ENCODE results near the gene NALCN. TPM values are rescaled to one million over a fixed set of nuclear protein-coding genes. Genes with fewer than 3 reads are reported as not detected.

Gene NALCN
- polyA plus RNA-seq, 3 donors = not detected

- Histone ChIP-seq H3K9ac (ENCODE audit: insufficient read depth, low read length, poor library complexity, severe bottlenecking) (no peak overlapping the region), H3K4me2 (replicated peaks; ENCODE audit: extremely low read depth, low read length, poor library complexity, severe bottlenecking) (no peak overlapping the region), H3K9me3 (replicated peaks in 1 of 2; ENCODE audit: control insufficient read depth in 1 of 2, insufficient read depth in 1 of 2, low read length in 2 of 2) (no peaks in the 10 kb centered on the region), H3K4me3 (replicated peaks in 1 of 3; ENCODE audit: low read depth in 2 of 3, low read length in 3 of 3) (no peak overlapping the region), H3K36me3 (replicated peaks in 1 of 2; ENCODE audit: control insufficient read depth in 1 of 2, insufficient read depth in 2 of 2, low read length in 2 of 2) (no peaks in the 10 kb centered on the region), H3K27me3 (ENCODE audit: control insufficient read depth in 2 of 2, insufficient read depth in 2 of 2, low read length in 2 of 2) (no peaks in the 10 kb centered on the region), H4K20me1 (ENCODE audit: insufficient read depth, low read length) (no peaks in the 10 kb centered on the region), H3K79me2 (ENCODE audit: insufficient read depth, low read length) (no peaks in the 10 kb centered on the region), H2AFZ (ENCODE audit: insufficient read depth, low read depth, low read length, poor library complexity, severe bottlenecking) (no peak overlapping the region), H3K4me1 (ENCODE audit: control insufficient read depth in 1 of 2, insufficient read depth in 2 of 2, low read length in 2 of 2) (no peaks in the 10 kb centered on the region), H3K27ac (ENCODE audit: low read depth in 1 of 2, low read length in 2 of 2) (no peak overlapping the region)
- Mint-ChIP-seq H3K27ac (no peak overlapping the region), H3K27me3 (ENCODE audit: low read depth in 3 of 3) (peaks cover 0 to 2% (median 0%) of the 10 kb centered on the region in 3 donors), H3K9me3 (peaks cover 0 to 8% (median 0%) of the 10 kb centered on the region in 7 donors), H3K36me3 (no peaks in the 10 kb centered on the region), H3K4me3 (no peak overlapping the region), H3K4me1 (no peaks in the 10 kb centered on the region)
- WGBS (ENCODE audit: insufficient coverage) = no CpG with 5 or more reads among the region's 5 CpGs
- DNase-seq = no peak
- TF ChIP-seq CTCF (IDR thresholded peaks at IDR 0.05) = no peak
- intact Hi-C loops (cut with micrococcal nuclease) = no loop called here
These were observed 83.7 kb downstream of the NALCN start for GRCh38 chr13:101332583-101332982.

GRCh38 chr13:101331731-101332130 is 84.6 kb downstream of the NALCN start:
- H3K9me3 Mint-ChIP-seq = peaks cover 0 to 4% (median 0%) of the 10 kb centered on the region in 7 donors
- Histone ChIP-seq H2AFZ (ENCODE audit: insufficient read depth, low read depth, low read length, poor library complexity, severe bottlenecking) (no peak overlapping the region), H3K4me1 (ENCODE audit: control insufficient read depth in 1 of 2, insufficient read depth in 2 of 2, low read length in 2 of 2) (no peaks in the 10 kb centered on the region), H3K27ac (ENCODE audit: low read depth in 1 of 2, low read length in 2 of 2) (no peak overlapping the region), H3K36me3 (replicated peaks in 1 of 2; ENCODE audit: control insufficient read depth in 1 of 2, insufficient read depth in 2 of 2, low read length in 2 of 2) (no peaks in the 10 kb centered on the region), H4K20me1 (ENCODE audit: insufficient read depth, low read length) (no peaks in the 10 kb centered on the region), H3K9ac (ENCODE audit: insufficient read depth, low read length, poor library complexity, severe bottlenecking) (no peak overlapping the region), H3K9me3 (replicated peaks in 1 of 2; ENCODE audit: control insufficient read depth in 1 of 2, insufficient read depth in 1 of 2, low read length in 2 of 2) (no peaks in the 10 kb centered on the region), H3K4me3 (replicated peaks in 1 of 3; ENCODE audit: low read depth in 2 of 3, low read length in 3 of 3) (no peak overlapping the region), H3K4me2 (replicated peaks; ENCODE audit: extremely low read depth, low read length, poor library complexity, severe bottlenecking) (no peak overlapping the region), H3K79me2 (ENCODE audit: insufficient read depth, low read length) (no peaks in the 10 kb centered on the region), H3K27me3 (ENCODE audit: control insufficient read depth in 2 of 2, insufficient read depth in 2 of 2, low read length in 2 of 2) (no peaks in the 10 kb centered on the region)
- TF ChIP-seq CTCF (IDR thresholded peaks at IDR 0.05) = no peak
- no peak for DNase-seq
- no peaks in the 10 kb centered on the region for H3K4me1 Mint-ChIP-seq
- WGBS (ENCODE audit: insufficient coverage) = no CpG with 5 or more reads among the region's 2 CpGs
- intact Hi-C loops (cut with micrococcal nuclease) = no loop called here
- H3K27ac Mint-ChIP-seq = no peak overlapping the region
- H3K36me3 Mint-ChIP-seq = no peaks in the 10 kb centered on the region
- no peak overlapping the region for H3K4me3 Mint-ChIP-seq
- peaks cover 0 to 2% (median 0%) of the 10 kb centered on the region in 3 donors for H3K27me3 Mint-ChIP-seq (ENCODE audit: low read depth in 3 of 3)

Measured in CD14-positive monocyte (primary cell).